Activated T-helper 1 cell treated with anti-CD3 and anti-CD28 coated beads, Interleukin-12 subunit alpha, Interleukin-12 subunit beta, Interleukin-2, Interleukin-4 antibody, amounts not matched to agents 30 ng/mL and 10 ng/mL and 1 ng/mL, durations not matched to agents 14 hours and 24 hours and 36 hours (primary cell): ENCODE data around the gene VILL. TPM values are rescaled to one million over a fixed set of nuclear protein-coding genes. Genes with fewer than 3 reads are reported as not detected.

Source experiments
- DNase-seq: peaks from one replicate; pipeline ENCODE4 v3.0.0; 2021; ENCODE audit warnings: low spot score
- H3K27ac Mint-ChIP-seq: one replicate; pipeline ENCODE4 v1.8.0; 2021; ENCODE audit warnings: mild to moderate bottlenecking, mixed read lengths
- H3K27me3 Mint-ChIP-seq: one replicate; pipeline ENCODE4 v1.8.0; 2022; ENCODE audit warnings: mild to moderate bottlenecking, moderate library complexity, mixed read lengths; ENCODE audit not compliant: insufficient read depth
- H3K36me3 Mint-ChIP-seq: one replicate; pipeline ENCODE4 v1.8.0; 2021; ENCODE audit warnings: low read depth, mixed read lengths
- H3K4me1 Mint-ChIP-seq: one replicate; pipeline ENCODE4 v1.8.0; 2021; ENCODE audit warnings: low read depth, mixed read lengths
- H3K4me3 Mint-ChIP-seq: one replicate; pipeline ENCODE4 v1.8.0; 2021; ENCODE audit warnings: mild to moderate bottlenecking, moderate library complexity, mixed read lengths
- H3K9me3 Mint-ChIP-seq: one replicate; pipeline ENCODE4 v1.8.0; 2021; ENCODE audit warnings: mixed read lengths
- intact Hi-C: fragments of 100-400 bp; cut with micrococcal nuclease; formaldehyde crosslinking; loops from one replicate; pipeline ENCODE4 v1.15.1; 2024
- total RNA-seq: library from RNA; stranded (reverse); gene quantifications from 2 replicates; pipeline ENCODE4 v1.2.3, GENCODE V29; 2022

Gene VILL
- total RNA-seq, result 11.6 and 13.4 TPM in 2 replicates

- H3K9me3 Mint-ChIP-seq, result no peaks in the 10 kb centered on the region
- peaks cover 4% of the 10 kb centered on the region for H3K27me3 Mint-ChIP-seq
- DNase-seq, result no peak
- no peak within 1 kb of the TSS for H3K27ac Mint-ChIP-seq
- H3K36me3 Mint-ChIP-seq, result peaks cover under 1% of the 10 kb centered on the region
- intact Hi-C loops, result loop anchor here (5.0 kb wide), 1 partner anchor 462 kb away; the partner anchor contains the start of gene ACVR2B
- no peak within 1 kb of the TSS for H3K4me3 Mint-ChIP-seq
- H3K4me1 Mint-ChIP-seq, result peaks cover 27% of the 10 kb centered on the region
Observed at GRCh38 chr3:37990527-37990926, at the start of gene VILL. VILL (plus strand) TSS chr3:37990786; CDS start chr3:37993673, 2,887 bp downstream.

- no peaks in the 10 kb centered on the region for H3K9me3 Mint-ChIP-seq
Observed at GRCh38 chr3:37941608-37942508, 48.7 kb upstream of the VILL start.

DNA sequence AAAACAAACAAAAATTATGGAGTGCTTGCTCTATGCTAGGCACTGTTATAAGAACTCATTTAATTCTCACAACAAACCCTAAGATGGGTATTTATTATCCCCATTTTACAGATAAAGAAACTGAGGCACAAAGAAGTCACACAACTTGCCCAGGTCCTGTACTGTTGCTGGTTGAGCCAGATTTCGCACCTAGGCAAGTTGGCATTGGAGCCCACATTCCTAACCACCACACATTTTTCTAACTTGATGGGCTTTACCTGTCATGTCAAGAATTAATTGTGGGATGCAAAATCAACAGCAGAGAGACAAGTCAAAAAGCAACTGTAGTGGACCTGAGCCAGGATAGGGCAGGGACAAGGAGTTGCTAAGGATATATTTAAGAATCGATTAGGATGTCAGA, 47.9 kb upstream of the VILL start:
- no peak overlapping the region for H3K4me3 Mint-ChIP-seq
- intact Hi-C loops, result no loop called here
- no peaks in the 10 kb centered on the region for H3K36me3 Mint-ChIP-seq
- H3K27me3 Mint-ChIP-seq, result peaks cover 4% of the 10 kb centered on the region
- DNase-seq, result no peak
- H3K4me1 Mint-ChIP-seq, result peaks cover 9% of the 10 kb centered on the region
- H3K27ac Mint-ChIP-seq, result no peak overlapping the region
- no peaks in the 10 kb centered on the region for H3K9me3 Mint-ChIP-seq

More at GRCh38 chr3:37941608-37942508, 48.7 kb upstream of the VILL start:
- DNase-seq, result no peak
- Mint-ChIP-seq H3K36me3 (no peaks in the 10 kb centered on the region), H3K4me3 (no peak overlapping the region), H3K4me1 (peaks cover 9% of the 10 kb centered on the region), H3K27me3 (peaks cover 4% of the 10 kb centered on the region), H3K27ac (no peak overlapping the region)
- intact Hi-C loops, result no loop called here

- no peak overlapping the region for H3K27ac Mint-ChIP-seq
- no peak overlapping the region for H3K4me3 Mint-ChIP-seq
- H3K4me1 Mint-ChIP-seq, result peaks cover 9% of the 10 kb centered on the region
- no peaks in the 10 kb centered on the region for H3K36me3 Mint-ChIP-seq
- H3K9me3 Mint-ChIP-seq, result no peaks in the 10 kb centered on the region
- H3K27me3 Mint-ChIP-seq, result peaks cover 2% of the 10 kb centered on the region
- no peak for DNase-seq
- intact Hi-C loops, result no loop called here
Observed at GRCh38 chr3:37943126-37943525, 47.5 kb upstream of the VILL start.

DNA sequence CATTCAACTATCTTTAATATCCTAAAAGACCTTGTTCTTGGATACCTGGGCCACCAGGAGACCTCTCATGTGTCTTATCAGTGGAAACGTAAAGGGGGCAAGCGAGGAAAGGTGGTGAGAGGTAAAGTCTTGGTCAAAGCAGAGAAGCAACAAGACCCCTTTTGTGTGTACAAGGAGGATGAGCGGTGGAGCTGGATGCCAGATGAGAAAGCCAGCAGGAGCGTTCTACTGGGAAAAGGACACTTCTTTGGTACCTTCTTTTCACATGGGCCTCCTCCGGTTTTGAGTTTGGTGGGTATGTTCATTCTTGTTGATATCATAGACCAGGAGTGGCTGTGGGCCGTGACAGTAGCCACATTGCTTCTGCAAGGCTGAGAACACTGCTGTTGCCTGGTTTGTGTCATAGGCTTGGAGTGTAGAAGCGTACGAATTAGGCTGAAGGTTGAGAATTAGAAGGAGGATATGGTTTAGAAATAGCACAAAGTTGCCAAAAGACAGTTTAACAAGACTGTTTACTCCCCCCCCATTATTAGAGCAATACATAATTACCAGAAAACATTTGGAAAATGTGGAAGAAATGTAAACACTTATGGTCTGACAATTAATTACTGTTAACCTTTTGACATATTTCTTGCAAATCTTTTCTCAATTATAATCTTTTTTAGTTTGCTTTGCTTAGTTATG, 46.8 kb upstream of the VILL start:
- intact Hi-C loops, result no loop called here
- no peak for DNase-seq
- Mint-ChIP-seq H3K36me3 (no peaks in the 10 kb centered on the region), H3K27me3 (no peaks in the 10 kb centered on the region), H3K9me3 (no peaks in the 10 kb centered on the region), H3K4me1 (peaks cover 9% of the 10 kb centered on the region), H3K27ac (no peak overlapping the region), H3K4me3 (no peak overlapping the region)

DNA sequence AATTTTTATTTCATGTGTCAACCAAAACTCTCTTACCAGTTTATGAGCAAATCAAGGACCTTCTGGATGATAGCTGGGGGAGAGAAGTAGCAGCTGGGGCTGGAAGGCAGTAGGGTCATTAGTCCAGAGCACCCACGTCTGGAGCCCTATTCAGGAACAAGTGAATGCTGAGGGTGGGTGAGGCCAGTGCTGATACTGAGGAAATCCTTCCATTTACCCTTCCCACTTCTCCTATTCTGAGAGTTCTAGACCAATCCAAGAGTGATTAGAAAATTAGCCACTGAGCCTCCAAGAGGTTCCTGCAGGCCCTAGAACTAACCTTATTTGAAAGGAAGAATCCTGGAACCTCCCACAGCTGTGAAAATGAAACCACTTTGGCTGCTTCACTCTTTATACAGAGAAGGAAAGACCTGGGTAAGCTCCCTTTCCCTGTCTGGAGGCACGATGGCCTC, 46.2 kb upstream of the VILL start:
- H3K9me3 Mint-ChIP-seq, result no peaks in the 10 kb centered on the region
- H3K27ac Mint-ChIP-seq, result no peak overlapping the region
- no peak overlapping the region for H3K4me3 Mint-ChIP-seq
- H3K4me1 Mint-ChIP-seq, result peaks cover 9% of the 10 kb centered on the region
- no peaks in the 10 kb centered on the region for H3K27me3 Mint-ChIP-seq
- H3K36me3 Mint-ChIP-seq, result no peaks in the 10 kb centered on the region
- DNase-seq, result no peak
- intact Hi-C loops, result no loop called here

DNA sequence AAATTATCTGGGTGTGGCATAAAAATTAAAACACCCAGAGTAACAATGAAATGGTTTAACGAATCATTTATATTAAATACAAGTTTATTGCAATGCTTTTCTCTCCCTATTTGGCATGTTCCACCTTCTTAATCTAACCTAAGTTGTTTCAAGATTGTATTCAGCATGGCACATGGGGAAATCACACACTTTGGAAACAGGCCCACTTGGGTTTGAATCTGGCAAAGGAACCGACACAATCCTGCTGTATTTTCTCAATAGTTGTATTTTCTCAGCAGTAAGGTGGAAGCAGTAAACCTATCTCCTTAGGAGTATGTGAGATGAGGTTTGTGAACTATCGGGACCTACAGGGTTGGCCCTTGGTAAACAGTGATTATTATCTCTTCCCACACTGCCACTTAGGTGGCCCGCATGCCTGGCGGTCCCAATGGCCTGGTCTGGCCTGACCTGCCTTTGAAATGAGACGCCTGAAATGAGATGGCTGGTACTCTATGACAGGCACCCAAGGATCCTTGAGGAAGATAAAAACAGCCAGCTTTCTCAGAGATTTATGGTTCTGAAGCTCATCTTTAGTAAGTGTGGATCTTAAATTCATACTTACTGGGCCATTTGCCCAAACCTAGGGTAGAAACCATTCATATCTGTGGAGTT, 45.3 kb upstream of the VILL start:
- Mint-ChIP-seq H3K36me3 (no peaks in the 10 kb centered on the region), H3K4me3 (no peak overlapping the region), H3K27me3 (no peaks in the 10 kb centered on the region), H3K4me1 (peaks cover 9% of the 10 kb centered on the region), H3K9me3 (no peaks in the 10 kb centered on the region), H3K27ac (no peak overlapping the region)
- intact Hi-C loops, result no loop called here
- no peak for DNase-seq

- intact Hi-C loops, result no loop called here
- H3K27ac Mint-ChIP-seq, result no peak overlapping the region
- H3K9me3 Mint-ChIP-seq, result no peaks in the 10 kb centered on the region
- no peaks in the 10 kb centered on the region for H3K27me3 Mint-ChIP-seq
- no peak for DNase-seq
- peaks cover 9% of the 10 kb centered on the region for H3K4me1 Mint-ChIP-seq
- H3K4me3 Mint-ChIP-seq, result no peak overlapping the region
- H3K36me3 Mint-ChIP-seq, result no peaks in the 10 kb centered on the region
Observed at GRCh38 chr3:37945807-37946530, 44.6 kb upstream of the VILL start.

DNA sequence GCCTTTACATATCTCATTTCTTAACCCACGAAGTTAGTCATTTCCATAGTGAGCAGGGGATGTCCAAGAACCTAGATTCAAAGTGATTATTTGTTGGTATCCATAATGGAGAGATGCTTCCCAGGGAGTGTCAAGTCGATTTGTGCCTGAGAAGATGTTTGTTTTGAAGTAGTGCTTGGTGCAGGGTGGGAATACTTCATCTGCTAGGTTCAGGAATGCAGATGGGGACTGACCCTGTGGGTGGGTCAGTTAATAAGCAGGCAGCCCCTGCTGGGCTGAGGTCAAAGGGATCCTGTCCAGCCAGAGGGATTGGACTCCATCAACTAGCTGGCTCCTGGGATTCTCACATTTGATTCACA, 44.1 kb upstream of the VILL start:
- H3K36me3 Mint-ChIP-seq, result no peaks in the 10 kb centered on the region
- H3K9me3 Mint-ChIP-seq, result no peaks in the 10 kb centered on the region
- intact Hi-C loops, result no loop called here
- H3K27me3 Mint-ChIP-seq, result no peaks in the 10 kb centered on the region
- H3K4me1 Mint-ChIP-seq, result peaks cover 9% of the 10 kb centered on the region
- DNase-seq, result no peak
- H3K27ac Mint-ChIP-seq, result no peak overlapping the region
- no peak overlapping the region for H3K4me3 Mint-ChIP-seq

GRCh38 chr3:37949866-37950265, 40.7 kb upstream of the VILL start:
- Mint-ChIP-seq H3K4me3 (no peak overlapping the region), H3K36me3 (peaks cover 6% of the 10 kb centered on the region), H3K27me3 (no peaks in the 10 kb centered on the region), H3K9me3 (peaks cover 5% of the 10 kb centered on the region), H3K27ac (no peak overlapping the region), H3K4me1 (peaks cover 12% of the 10 kb centered on the region)
- intact Hi-C loops, result no loop called here
- no peak for DNase-seq

GRCh38 chr3:37952564-37952963, 38.0 kb upstream of the VILL start:
- no peaks in the 10 kb centered on the region for H3K27me3 Mint-ChIP-seq
- no peak overlapping the region for H3K4me3 Mint-ChIP-seq
- peaks cover 5% of the 10 kb centered on the region for H3K9me3 Mint-ChIP-seq
- peaks cover 28% of the 10 kb centered on the region for H3K4me1 Mint-ChIP-seq
- no peak overlapping the region for H3K27ac Mint-ChIP-seq
- DNase-seq, result no peak
- intact Hi-C loops, result no loop called here
- peaks cover 6% of the 10 kb centered on the region for H3K36me3 Mint-ChIP-seq

- peaks cover 31% of the 10 kb centered on the region for H3K4me1 Mint-ChIP-seq
- intact Hi-C loops, result no loop called here
- no peak overlapping the region for H3K4me3 Mint-ChIP-seq
- H3K27ac Mint-ChIP-seq, result no peak overlapping the region
- H3K36me3 Mint-ChIP-seq, result peaks cover 6% of the 10 kb centered on the region
- no peaks in the 10 kb centered on the region for H3K27me3 Mint-ChIP-seq
- H3K9me3 Mint-ChIP-seq, result peaks cover 5% of the 10 kb centered on the region
- no peak for DNase-seq
Observed at GRCh38 chr3:37953226-37953625, 37.4 kb upstream of the VILL start.
